Pancreas (tissue), 10 donors: ENCODE measurements around the gene KRI1. TPM values are rescaled to one million over a fixed set of nuclear protein-coding genes. Genes with fewer than 3 reads are reported as not detected.
A peak's percentile ranks its signal among the peaks of the same experiment; 100 is the strongest.

ENCODE experiments used
- ATAC-seq, 4 donors: fragments of 200-7000 bp; cut with Tn5 transposase; one replicate each; pipeline versions ENCODE4 v1.8.0 to v1.9.1; 2020; ENCODE audit warnings: mild to moderate bottlenecking in 4 of 4, moderate library complexity in 4 of 4
- DNase-seq, 6 donors: peaks; one replicate each; pipeline ENCODE4 v3.0.0-alpha.2; 2020
- FAIRE-seq: peaks from 2 replicates; lab custom pipeline; 2012; peaks lifted over from hg19 to GRCh38; lab: Jason Lieb, UNC
- H3K27ac ChIP-seq, 4 donors: fragments of 200-600 bp; sonication (generic); 1 replicate in 3 of 4; 2 replicates in 1 of 4; pipeline versions ENCODE4 v1.5.0 to v1.8.0; 2020
- H3K27me3 ChIP-seq, 4 donors: fragments of 200-600 bp; one replicate each; pipeline ENCODE4 v1.8.0; 2021
- H3K36me3 ChIP-seq, 3 donors: fragments of 200-600 bp; sonication (generic) in 1 of 3; one replicate each; pipeline versions ENCODE4 v1.5.0 to v1.8.0; 2020 to 2021
- H3K4me1 ChIP-seq, 3 donors: fragments of 200-600 bp; one replicate each; pipeline ENCODE4 v1.8.0; 2021
- H3K4me3 ChIP-seq, 4 donors: fragments of 200-600 bp; sonication (generic) in 2 of 4; one replicate each; pipeline versions ENCODE4 v1.5.0 to v1.8.0; 2020 to 2021
- H3K9me3 ChIP-seq, 4 donors: fragments of 200-600 bp; one replicate each; pipeline ENCODE4 v1.8.0; 2021
- WGBS, 2 donors: extraction: QIAGEN DNeasy Blood & Tissue Kit; methylation state at CpG; one replicate each; pipeline ENCODE4 v1.1.7; 2013; 5-methylcytosine and 5-hydroxymethylcytosine counted together
- intact Hi-C, 3 donors: fragments of 100-400 bp; cut with DNase I; formaldehyde crosslinking; loops; one replicate each; pipeline versions ENCODE4 v1.11.1 to v1.14.2; 2022
- polyA plus RNA-seq, 2 donors: library from polyadenylated mRNA; stranded (reverse); fragments of 200-250 nt; gene quantifications; one replicate each; pipeline ENCODE4 v1.2.3, GENCODE V29; 2013
- total RNA-seq, 6 donors: library from RNA; stranded (reverse); fragmentation: NEBNext Ultra II Directional in 4 of 6; extraction: Animal tissue kit (Norgen Biotek cat#: 25700) in 4 of 6; gene quantifications; one replicate each; pipeline versions ENCODE4 v1.2.1 to v1.2.4, GENCODE V29; 2021 to 2023
- TF ChIP-seq, protein P1 (sequence below), 4 donors: fragments of 200-600 bp; sonication (generic) in 3 of 4; IDR thresholded peaks; one replicate each; pipeline versions ENCODE4 v1.5.0 to v1.8.0; 2021; ENCODE audit warnings: antibody characterized with exemption in 4 of 4
- donor health status: healthy with polysubstance abuse.
- donor health status: DM: no; HTN: no; CAD: no; lungs with moderate emphysema.
- donor health status: DM: no; HTN: no; CAD: no.
- donor health status: control.
- donor health status: control.
- donor health status: Bipolar disorder and iron deficiency.
- donor health status: DM: yes; HTN: yes; CAD: no.
- donor health status: DM: no; HTN: no; CAD: no.
- donor health status: DM: no; HTN: no; CAD: no.
- donor health status: DM: yes; HTN: yes; CAD: no.

The KRI1 gene
- total and polyA plus RNA-seq, 8 donors = 8.0 to 41.8 (median 15.3) TPM

DNA sequence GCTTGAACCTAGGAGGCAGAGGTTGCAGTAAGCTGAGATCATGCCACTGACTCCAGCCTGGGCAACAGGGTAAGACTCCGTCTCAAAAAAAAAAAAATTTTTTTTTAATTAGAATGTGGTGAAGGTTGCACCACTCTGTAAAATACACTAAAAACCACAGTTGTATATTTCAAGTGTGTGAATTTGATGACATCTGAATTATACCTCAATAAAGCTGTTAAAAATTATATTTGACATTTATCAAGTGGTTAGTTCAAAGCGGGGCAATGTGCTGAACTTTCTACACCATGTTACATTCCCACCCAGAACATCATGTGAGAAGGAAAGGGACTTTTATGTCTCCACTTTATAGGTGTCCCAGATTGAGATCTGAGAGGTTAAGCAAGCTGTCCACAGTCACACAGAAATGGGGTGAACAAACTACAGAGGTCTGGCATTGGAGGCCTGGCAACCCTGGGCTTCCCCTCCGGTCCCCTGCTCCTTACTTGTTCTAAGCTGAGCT is 42.6 kb downstream of the KRI1 start:
- no peaks in the 10 kb centered on the region for H3K36me3 ChIP-seq
- FAIRE-seq (no peak), ATAC-seq (no peak), DNase-seq (no peak)
- intact Hi-C loops = no loop called here
- H3K4me3 ChIP-seq = no peak overlapping the region
- H3K4me1 ChIP-seq = peaks cover 6 to 8% (median 7%) of the 10 kb centered on the region in 3 donors
- TF ChIP-seq, protein P1, sequence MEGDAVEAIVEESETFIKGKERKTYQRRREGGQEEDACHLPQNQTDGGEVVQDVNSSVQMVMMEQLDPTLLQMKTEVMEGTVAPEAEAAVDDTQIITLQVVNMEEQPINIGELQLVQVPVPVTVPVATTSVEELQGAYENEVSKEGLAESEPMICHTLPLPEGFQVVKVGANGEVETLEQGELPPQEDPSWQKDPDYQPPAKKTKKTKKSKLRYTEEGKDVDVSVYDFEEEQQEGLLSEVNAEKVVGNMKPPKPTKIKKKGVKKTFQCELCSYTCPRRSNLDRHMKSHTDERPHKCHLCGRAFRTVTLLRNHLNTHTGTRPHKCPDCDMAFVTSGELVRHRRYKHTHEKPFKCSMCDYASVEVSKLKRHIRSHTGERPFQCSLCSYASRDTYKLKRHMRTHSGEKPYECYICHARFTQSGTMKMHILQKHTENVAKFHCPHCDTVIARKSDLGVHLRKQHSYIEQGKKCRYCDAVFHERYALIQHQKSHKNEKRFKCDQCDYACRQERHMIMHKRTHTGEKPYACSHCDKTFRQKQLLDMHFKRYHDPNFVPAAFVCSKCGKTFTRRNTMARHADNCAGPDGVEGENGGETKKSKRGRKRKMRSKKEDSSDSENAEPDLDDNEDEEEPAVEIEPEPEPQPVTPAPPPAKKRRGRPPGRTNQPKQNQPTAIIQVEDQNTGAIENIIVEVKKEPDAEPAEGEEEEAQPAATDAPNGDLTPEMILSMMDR (IDR thresholded peaks at IDR 0.05) = no peak
- H3K9me3 ChIP-seq = no peaks in the 10 kb centered on the region
- H3K27me3 ChIP-seq = no peaks in the 10 kb centered on the region
- H3K27ac ChIP-seq = no peak overlapping the region
- WGBS, 2 donors = 75 to 79% methylated on average over 3 of the region's 3 CpGs

GRCh38 chr19:10521461-10522171 is 44.2 kb downstream of the KRI1 start:
- peak; percentile 23 to 37 (median 28) for ATAC-seq
- Histone ChIP-seq H3K36me3 (no peaks in the 10 kb centered on the region), H3K4me1 (peaks cover 6 to 19% (median 7%) of the 10 kb centered on the region in 3 donors), H3K27me3 (no peaks in the 10 kb centered on the region), H3K9me3 (no peaks in the 10 kb centered on the region), H3K27ac (peak overlapping the region; percentile 72 to 81 (median 79)), H3K4me3 (no peak overlapping the region)
- no peak for DNase-seq
- TF ChIP-seq, protein P1 (IDR thresholded peaks at IDR 0.05) = no peak
- 34 to 40% methylated on average over 13 of the region's 13 CpGs for WGBS, 2 donors
- FAIRE-seq = no peak
- intact Hi-C loops = no loop called here

- DNase-seq = peak in 5 of 6 donors; percentile 48 to 84 (median 63)
- intact Hi-C loops = no loop called here
- Histone ChIP-seq H3K4me1 (peaks cover 6 to 19% (median 7%) of the 10 kb centered on the region in 3 donors), H3K27me3 (no peaks in the 10 kb centered on the region), H3K36me3 (no peaks in the 10 kb centered on the region), H3K4me3 (no peak overlapping the region), H3K27ac (peak overlapping the region in 2 of 4 donors; percentile 72 to 81), H3K9me3 (no peaks in the 10 kb centered on the region)
- TF ChIP-seq, protein P1 (IDR thresholded peaks at IDR 0.05) = no peak
- 54% methylated on average over 15 of the region's 15 CpGs for WGBS, 2 donors
- peak; percentile 27 to 44 (median 41) for ATAC-seq
- no peak for FAIRE-seq
Measured at GRCh38 chr19:10520652-10521318, 45.0 kb downstream of the KRI1 start.

GRCh38 chr19:10519421-10519820 is 46.4 kb downstream of the KRI1 start:
- H3K9me3 ChIP-seq = no peaks in the 10 kb centered on the region
- intact Hi-C loops = no loop called here
- no peak for ATAC-seq
- H3K4me3 ChIP-seq = no peak overlapping the region
- no peaks in the 10 kb centered on the region for H3K27me3 ChIP-seq
- H3K27ac ChIP-seq = no peak overlapping the region
- DNase-seq = no peak
- FAIRE-seq = no peak
- TF ChIP-seq, protein P1 (IDR thresholded peaks at IDR 0.05) = no peak
- H3K4me1 ChIP-seq = peaks cover 6 to 19% (median 7%) of the 10 kb centered on the region in 3 donors
- 54 to 56% methylated on average over 7 of the region's 7 CpGs for WGBS, 2 donors
- H3K36me3 ChIP-seq = no peaks in the 10 kb centered on the region
